DND-41 (cell line): ENCODE results near the gene TRIP12.

ENCODE experiments used
- ATAC-seq: fragments of 200-7000 bp; cut with Tn5 transposase; 3 replicates; pipeline ENCODE4 v1.9.1; 2021; ENCODE audit warnings: low read depth; ENCODE audit not compliant: insufficient read depth
- DNase-seq: peaks from one replicate; pipeline ENCODE4 v3.0.0-alpha.2; 2020
- H2AFZ ChIP-seq: 2 replicates; pipeline ENCODE4 v1.6.0; 2012; ENCODE audit warnings: low read depth, low read length
- H3K27ac ChIP-seq: 2 replicates; pipeline ENCODE4 v1.5.1; 2012; ENCODE audit warnings: low read length, inconsistent platforms
- H3K27me3 ChIP-seq: fragments of 200-600 bp; sonication (generic); 2 replicates; pipeline ENCODE4 v1.6.0; 2012; ENCODE audit warnings: low read length, mild to moderate bottlenecking, inconsistent platforms; ENCODE audit not compliant: insufficient read depth, poor library complexity
- H3K36me3 ChIP-seq: 2 replicates; pipeline ENCODE4 v1.5.1; 2012; ENCODE audit warnings: low read length, inconsistent platforms; ENCODE audit not compliant: insufficient read depth
- H3K4me1 ChIP-seq: 2 replicates; pipeline ENCODE4 v1.5.1; 2012; ENCODE audit warnings: mild to moderate bottlenecking, low read length; ENCODE audit not compliant: insufficient read depth
- H3K4me2 ChIP-seq: 2 replicates; pipeline ENCODE4 v1.6.0; 2012; ENCODE audit warnings: mild to moderate bottlenecking, moderate library complexity, low read length, inconsistent platforms; ENCODE audit not compliant: insufficient read depth
- H3K4me3 ChIP-seq, 2 experiments: fragments of 200-600 bp in 1 of 2; shearing (Covaris generic) in 1 of 2; 2 replicates each; pipeline ENCODE4 v1.5.1; 2012 to 2016; ENCODE audit warnings: inconsistent platforms in 2 of 2, low read length in 2 of 2, mild to moderate bottlenecking in 2 of 2, low read depth in 1 of 2, moderate library complexity in 1 of 2
- H3K79me2 ChIP-seq: 2 replicates; pipeline ENCODE4 v1.6.0; 2012; ENCODE audit warnings: low read length, inconsistent platforms; ENCODE audit not compliant: insufficient read depth
- H3K9ac ChIP-seq: 2 replicates; pipeline ENCODE4 v1.6.0; 2012; ENCODE audit warnings: low read depth, mild to moderate bottlenecking, inconsistent platforms, low read length, moderate library complexity
- H3K9me3 ChIP-seq: 2 replicates; pipeline ENCODE4 v1.5.1; 2012; ENCODE audit warnings: low read length, moderate library complexity, mild to moderate bottlenecking, inconsistent platforms; ENCODE audit not compliant: insufficient read depth, severe bottlenecking
- H4K20me1 ChIP-seq: 2 replicates; pipeline ENCODE4 v1.6.0; 2012; ENCODE audit warnings: low read length; ENCODE audit not compliant: insufficient read depth
- EZH2 ChIP-seq: IDR thresholded peaks from 3 replicates; pipeline ENCODE4 v1.6.1; 2012; ENCODE audit warnings: borderline replicate concordance, low read depth, mild to moderate bottlenecking, moderate library complexity, low read length, inconsistent platforms; ENCODE audit not compliant: severe bottlenecking
- TF ChIP-seq, protein P1 (sequence below): IDR thresholded peaks from 2 replicates; pipeline ENCODE4 v1.5.1; 2012; ENCODE audit warnings: borderline replicate concordance, low read length, moderate library complexity, mild to moderate bottlenecking; ENCODE audit not compliant: poor library complexity, severe bottlenecking; ENCODE audit errors: extremely low read depth

The TRIP12 gene

DNA sequence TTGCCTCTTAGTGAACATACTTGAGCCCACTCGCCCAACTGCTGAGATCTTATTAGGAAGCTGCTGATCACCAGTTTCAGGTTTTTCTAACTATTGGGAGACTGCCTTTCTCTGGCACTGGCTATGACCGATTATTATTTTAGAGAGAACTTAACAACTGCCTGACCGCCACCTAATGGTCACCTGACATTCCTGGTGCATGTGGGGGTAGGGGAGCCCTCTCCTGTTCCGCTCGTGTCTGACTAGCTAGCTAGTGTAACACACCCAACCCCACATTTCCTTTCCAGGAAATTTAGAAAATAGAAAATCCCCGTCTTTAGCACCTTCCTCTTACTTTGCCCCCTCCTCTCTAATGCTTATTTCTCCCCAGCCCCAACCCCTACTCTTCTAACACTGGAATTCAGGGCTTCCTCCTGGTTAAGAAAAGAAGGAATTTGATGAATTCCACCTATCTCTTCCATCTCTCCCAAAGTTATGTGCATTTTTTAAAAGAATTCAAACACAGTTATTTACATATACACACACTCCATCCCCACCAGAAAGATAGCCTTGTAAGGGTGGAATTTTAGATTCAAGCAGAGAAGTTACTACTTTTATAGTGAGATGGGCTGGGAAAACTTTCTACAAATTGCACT, 188.1 kb downstream of the TRIP12 start:
- peaks cover 10% of the 10 kb centered on the region for H3K9me3 ChIP-seq
- H3K27me3 ChIP-seq, result no peaks in the 10 kb centered on the region
- no peaks in the 10 kb centered on the region for H3K79me2 ChIP-seq
- no peaks in the 10 kb centered on the region for H3K36me3 ChIP-seq
- no peak overlapping the region for H3K4me3 ChIP-seq
- no peak for DNase-seq
- no peak overlapping the region for H2AFZ ChIP-seq
- H3K4me1 ChIP-seq, result no peaks in the 10 kb centered on the region
- H3K4me2 ChIP-seq, result no peak overlapping the region
- no peak for TF ChIP-seq EZH2
- TF ChIP-seq, protein P1, sequence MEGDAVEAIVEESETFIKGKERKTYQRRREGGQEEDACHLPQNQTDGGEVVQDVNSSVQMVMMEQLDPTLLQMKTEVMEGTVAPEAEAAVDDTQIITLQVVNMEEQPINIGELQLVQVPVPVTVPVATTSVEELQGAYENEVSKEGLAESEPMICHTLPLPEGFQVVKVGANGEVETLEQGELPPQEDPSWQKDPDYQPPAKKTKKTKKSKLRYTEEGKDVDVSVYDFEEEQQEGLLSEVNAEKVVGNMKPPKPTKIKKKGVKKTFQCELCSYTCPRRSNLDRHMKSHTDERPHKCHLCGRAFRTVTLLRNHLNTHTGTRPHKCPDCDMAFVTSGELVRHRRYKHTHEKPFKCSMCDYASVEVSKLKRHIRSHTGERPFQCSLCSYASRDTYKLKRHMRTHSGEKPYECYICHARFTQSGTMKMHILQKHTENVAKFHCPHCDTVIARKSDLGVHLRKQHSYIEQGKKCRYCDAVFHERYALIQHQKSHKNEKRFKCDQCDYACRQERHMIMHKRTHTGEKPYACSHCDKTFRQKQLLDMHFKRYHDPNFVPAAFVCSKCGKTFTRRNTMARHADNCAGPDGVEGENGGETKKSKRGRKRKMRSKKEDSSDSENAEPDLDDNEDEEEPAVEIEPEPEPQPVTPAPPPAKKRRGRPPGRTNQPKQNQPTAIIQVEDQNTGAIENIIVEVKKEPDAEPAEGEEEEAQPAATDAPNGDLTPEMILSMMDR, result no peak
- no peak overlapping the region for H3K27ac ChIP-seq
- no peak overlapping the region for H3K9ac ChIP-seq
- no peak for ATAC-seq
- H4K20me1 ChIP-seq, result no peaks in the 10 kb centered on the region

DNA sequence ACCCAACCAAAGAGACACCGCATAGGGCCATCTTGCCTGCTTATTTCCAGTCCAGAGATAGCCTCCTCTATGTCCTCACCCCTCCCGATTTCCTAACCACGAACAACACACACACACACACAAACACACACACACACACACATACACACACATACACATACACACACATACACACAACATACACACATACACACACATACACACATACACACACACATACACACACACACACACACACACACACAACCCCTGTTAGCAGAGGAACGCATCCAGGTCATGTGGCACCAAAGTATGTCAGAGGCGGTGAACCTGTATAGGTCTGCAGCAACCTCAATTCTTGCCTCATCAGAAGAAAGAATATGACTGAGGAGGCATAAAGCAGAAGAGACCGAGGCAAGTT, 188.9 kb downstream of the TRIP12 start:
- Histone ChIP-seq H3K4me3 (no peak overlapping the region), H3K9me3 (peaks cover 6% of the 10 kb centered on the region)

DNA sequence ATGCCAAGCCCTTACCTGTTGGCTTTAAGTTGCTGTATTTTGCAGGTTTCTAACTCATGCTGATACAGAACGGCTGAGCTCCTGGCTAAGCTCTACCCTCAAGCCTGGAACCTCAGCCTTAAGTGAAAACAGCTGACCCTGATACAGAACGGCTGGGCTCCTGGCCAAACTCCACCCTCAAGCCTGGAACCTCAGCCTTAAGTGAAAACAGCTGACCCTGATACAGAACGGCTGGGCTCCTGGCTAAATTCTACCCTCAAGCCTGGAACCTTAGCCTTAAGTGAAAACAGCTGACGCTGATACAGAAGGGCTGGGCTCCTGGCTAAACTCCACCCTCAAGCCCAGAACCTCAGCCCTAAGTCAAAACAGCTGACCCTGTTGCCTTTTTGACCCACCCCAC, 189.9 kb downstream of the TRIP12 start:
- no peak for ATAC-seq
- Histone ChIP-seq H3K79me2 (no peaks in the 10 kb centered on the region), H2AFZ (no peak overlapping the region), H3K4me2 (no peak overlapping the region), H3K9me3 (no peaks in the 10 kb centered on the region), H4K20me1 (no peaks in the 10 kb centered on the region), H3K27me3 (no peaks in the 10 kb centered on the region), H3K4me3 (no peak overlapping the region), H3K4me1 (no peaks in the 10 kb centered on the region), H3K27ac (no peak overlapping the region), H3K9ac (no peak overlapping the region), H3K36me3 (no peaks in the 10 kb centered on the region)
- no peak for TF ChIP-seq EZH2
- TF ChIP-seq, protein P1, result no peak
- DNase-seq, result no peak

More for the DNA sequence above, 188.9 kb downstream of the TRIP12 start:
- no peaks in the 10 kb centered on the region for H3K79me2 ChIP-seq
- H3K36me3 ChIP-seq, result no peaks in the 10 kb centered on the region
- no peak overlapping the region for H3K27ac ChIP-seq
- H3K9ac ChIP-seq, result no peak overlapping the region
- no peaks in the 10 kb centered on the region for H3K4me1 ChIP-seq
- DNase-seq (no peak), ATAC-seq (no peak)
- no peak overlapping the region for H3K4me2 ChIP-seq
- no peak overlapping the region for H2AFZ ChIP-seq
- TF ChIP-seq EZH2, result no peak
- TF ChIP-seq, protein P1, result no peak
- H4K20me1 ChIP-seq, result no peaks in the 10 kb centered on the region
- H3K27me3 ChIP-seq, result no peaks in the 10 kb centered on the region
